Uterus (tissue), 4 donors: ENCODE data around the gene CASKIN1. TPM values are rescaled to one million over a fixed set of nuclear protein-coding genes. Genes with fewer than 3 reads are reported as not detected.
"Not testable (repeated sequence)": the region's sequence is repeated elsewhere in the genome, so short reads cannot be mapped to it uniquely, and the experiment has no call there.

ENCODE experiments used
- DNase-seq, 2 donors: peaks; one replicate each; pipeline ENCODE4 v3.0.0-alpha.2; 2019 to 2020
- H3K27ac ChIP-seq, 2 donors: fragments of 200-600 bp; sonication (generic); 1 replicate in 1 of 2; 2 replicates in 1 of 2; pipeline ENCODE4 v1.5.1; 2016 to 2018
- H3K27me3 ChIP-seq, 2 donors: fragments of 200-600 bp; sonication (generic); one replicate each; pipeline ENCODE4 v1.5.1; 2018 to 2019; ENCODE audit warnings: control low read depth in 1 of 2
- H3K36me3 ChIP-seq, 2 donors: fragments of 200-600 bp; sonication (generic); one replicate each; pipeline ENCODE4 v1.5.1; 2019; ENCODE audit warnings: control low read depth in 1 of 2
- H3K4me1 ChIP-seq, 2 donors: fragments of 200-600 bp; sonication (generic); one replicate each; pipeline ENCODE4 v1.5.1; 2018 to 2019; ENCODE audit warnings: control low read depth in 1 of 2
- H3K4me3 ChIP-seq, 2 donors: fragments of 200-600 bp; sonication (generic); 1 replicate in 1 of 2; 2 replicates in 1 of 2; pipeline ENCODE4 v1.5.1; 2018 to 2019; ENCODE audit warnings: mild to moderate bottlenecking in 1 of 2
- H3K9me3 ChIP-seq, 2 donors: fragments of 200-600 bp; sonication (generic); one replicate each; pipeline ENCODE4 v1.5.1; 2019; ENCODE audit warnings: control low read depth in 1 of 2
- POLR2A ChIP-seq, 2 donors: fragments of 450-650 bp; IDR thresholded peaks; one replicate each; pipeline ENCODE4 v1.6.1; 2016; ENCODE audit warnings: antibody characterized with exemption in 2 of 2, mild to moderate bottlenecking in 1 of 2, moderate library complexity in 1 of 2
- intact Hi-C: fragments of 100-400 bp; cut with DNase I; formaldehyde crosslinking; loops from one replicate; pipeline ENCODE4 v1.15.1; 2023; ENCODE audit warnings: low total_unique reads
- total RNA-seq, 4 donors: library from RNA; depleted of rRNA in 3 of 4; stranded (reverse); fragments of >200 nt in 3 of 4; gene quantifications; one replicate each; pipeline versions ENCODE4 v1.1.0 to v1.2.4, GENCODE V29; 2014 to 2023
- TF ChIP-seq, protein P1 (sequence below), 4 experiments: fragments of 200-600 bp in 2 of 4; fragments of 450-650 bp in 2 of 4; sonication (generic) in 2 of 4; IDR thresholded peaks; one replicate each; pipeline ENCODE4 v1.5.1; 2016 to 2019; ENCODE audit warnings: antibody characterized with exemption in 4 of 4, mild to moderate bottlenecking in 2 of 4, moderate library complexity in 1 of 4
- donor health status: DM: yes; HTN: yes; CAD: no.

Gene CASKIN1
- total RNA-seq, 4 donors from 2014 or later = 0.40 to 2.7 TPM; not detected in 2

DNA sequence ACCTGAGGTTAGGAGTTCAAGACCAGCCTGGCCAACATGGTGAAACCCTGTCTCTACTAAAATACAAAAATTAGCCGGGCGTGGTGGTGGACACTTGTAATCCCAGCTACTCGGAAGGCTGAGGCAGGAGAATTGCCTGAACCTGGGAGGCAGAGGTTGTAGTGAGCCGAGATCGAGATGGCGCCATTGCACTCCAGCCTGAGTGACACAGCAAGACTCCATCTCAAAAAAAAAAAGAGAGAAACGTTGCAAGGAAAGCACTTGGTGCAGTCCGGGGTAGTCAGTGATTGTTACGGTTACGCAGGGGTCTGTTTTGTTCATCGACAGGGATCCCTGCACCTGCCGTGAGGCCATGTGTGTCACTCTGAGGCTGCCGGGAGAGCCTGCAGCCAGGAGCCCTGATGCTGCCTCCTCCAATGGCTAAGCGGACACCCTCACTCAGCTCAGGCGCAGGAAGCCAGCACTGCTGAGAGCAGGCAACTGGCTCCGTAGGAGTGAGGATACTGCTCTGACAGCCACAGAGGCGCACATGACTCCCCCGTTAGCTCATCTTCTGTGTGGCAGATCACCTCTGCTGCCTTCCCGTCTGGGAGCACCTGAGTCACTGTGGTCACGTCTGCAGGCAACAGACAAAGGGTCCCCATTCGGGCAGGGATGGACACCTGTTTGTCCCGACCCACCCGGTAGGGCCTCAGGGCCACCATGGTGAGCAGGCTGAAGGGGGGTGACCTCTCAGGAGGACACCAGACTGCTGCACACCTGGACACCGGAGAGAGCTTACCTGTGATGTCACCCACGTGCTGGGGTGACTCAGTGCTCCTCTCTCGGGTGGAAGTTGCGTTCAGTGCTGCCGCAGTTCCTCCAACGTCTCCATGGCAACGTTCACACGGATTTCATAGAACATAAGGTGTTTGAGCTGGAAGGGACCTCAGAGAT, 53.2 kb downstream of the CASKIN1 start:
- no peak overlapping the region for H3K27ac ChIP-seq
- H3K27me3 ChIP-seq = no peaks in the 10 kb centered on the region
- TF ChIP-seq, protein P1, sequence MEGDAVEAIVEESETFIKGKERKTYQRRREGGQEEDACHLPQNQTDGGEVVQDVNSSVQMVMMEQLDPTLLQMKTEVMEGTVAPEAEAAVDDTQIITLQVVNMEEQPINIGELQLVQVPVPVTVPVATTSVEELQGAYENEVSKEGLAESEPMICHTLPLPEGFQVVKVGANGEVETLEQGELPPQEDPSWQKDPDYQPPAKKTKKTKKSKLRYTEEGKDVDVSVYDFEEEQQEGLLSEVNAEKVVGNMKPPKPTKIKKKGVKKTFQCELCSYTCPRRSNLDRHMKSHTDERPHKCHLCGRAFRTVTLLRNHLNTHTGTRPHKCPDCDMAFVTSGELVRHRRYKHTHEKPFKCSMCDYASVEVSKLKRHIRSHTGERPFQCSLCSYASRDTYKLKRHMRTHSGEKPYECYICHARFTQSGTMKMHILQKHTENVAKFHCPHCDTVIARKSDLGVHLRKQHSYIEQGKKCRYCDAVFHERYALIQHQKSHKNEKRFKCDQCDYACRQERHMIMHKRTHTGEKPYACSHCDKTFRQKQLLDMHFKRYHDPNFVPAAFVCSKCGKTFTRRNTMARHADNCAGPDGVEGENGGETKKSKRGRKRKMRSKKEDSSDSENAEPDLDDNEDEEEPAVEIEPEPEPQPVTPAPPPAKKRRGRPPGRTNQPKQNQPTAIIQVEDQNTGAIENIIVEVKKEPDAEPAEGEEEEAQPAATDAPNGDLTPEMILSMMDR (IDR thresholded peaks at IDR 0.05) = no peak
- H3K4me3 ChIP-seq = no peak overlapping the region
- DNase-seq = no peak
- H3K4me1 ChIP-seq = peaks cover 3 to 5% of the 10 kb centered on the region in 2 donors
- H3K36me3 ChIP-seq = no peaks in the 10 kb centered on the region
- H3K9me3 ChIP-seq = no peaks in the 10 kb centered on the region
- intact Hi-C loops = loop anchor here (5.0 kb wide), 1 partner anchor 121 kb away; no protein-coding TSS in a partner anchor

DNA sequence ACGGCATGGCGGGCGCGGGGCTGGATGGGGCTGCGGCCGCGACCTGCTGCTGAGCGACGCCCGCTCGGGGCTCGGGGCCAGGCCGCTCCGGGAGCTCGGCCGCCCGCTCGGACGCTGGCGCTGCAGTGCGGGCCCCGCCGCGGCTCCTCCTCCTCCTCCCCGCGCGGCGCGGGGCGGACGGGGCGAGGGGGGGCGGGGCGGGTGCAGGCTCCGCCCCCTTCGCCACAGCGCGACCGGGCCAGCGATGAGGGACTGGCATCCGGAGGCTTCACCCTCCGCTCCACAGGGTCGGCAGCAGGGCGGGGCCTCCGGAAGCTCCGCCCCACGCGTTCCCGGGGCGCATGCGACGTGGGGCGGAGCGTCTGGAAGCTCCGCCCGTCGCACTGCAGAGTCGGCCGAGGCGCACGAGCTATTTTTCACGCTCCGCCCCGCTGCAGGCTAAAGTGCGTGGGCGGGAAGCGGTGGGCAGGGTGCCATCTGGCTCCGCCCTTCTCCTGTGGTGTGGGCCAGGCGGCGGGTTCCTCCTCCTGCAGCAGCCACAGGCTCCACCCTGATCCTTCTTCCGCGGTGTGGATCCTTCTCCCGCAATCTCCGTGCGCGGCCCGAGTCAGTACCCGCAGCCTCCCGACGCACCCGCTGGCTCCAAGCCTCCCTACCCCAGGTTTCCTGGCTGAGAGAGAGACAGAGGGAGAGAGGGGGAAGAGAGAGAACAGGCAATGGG, 60.5 kb downstream of the CASKIN1 start, which contains the start of gene PKD1:
Gene PKD1, minus strand, starts transcription at position 129 of the 721 bp plus-strand sequence. CDS start 209 bp downstream, outside the sequence.
- TF ChIP-seq, protein P1 (IDR thresholded peaks at IDR 0.05) = peak in 1 of 4 experiments; percentile 32
- TF ChIP-seq POLR2A (IDR thresholded peaks at IDR 0.05) = peak; percentile 42 to 82
- H3K4me3 ChIP-seq = peak within 1 kb of the TSS; percentile 34 to 84
- peak within 1 kb of the TSS; percentile 82 to 83 for H3K27ac ChIP-seq
- H3K36me3 ChIP-seq, H3K27me3 ChIP-seq, intact Hi-C loops, H3K9me3 ChIP-seq, H3K4me1 ChIP-seq: not testable (repeated sequence)
- DNase-seq = peak; percentile 95 to 100

DNA sequence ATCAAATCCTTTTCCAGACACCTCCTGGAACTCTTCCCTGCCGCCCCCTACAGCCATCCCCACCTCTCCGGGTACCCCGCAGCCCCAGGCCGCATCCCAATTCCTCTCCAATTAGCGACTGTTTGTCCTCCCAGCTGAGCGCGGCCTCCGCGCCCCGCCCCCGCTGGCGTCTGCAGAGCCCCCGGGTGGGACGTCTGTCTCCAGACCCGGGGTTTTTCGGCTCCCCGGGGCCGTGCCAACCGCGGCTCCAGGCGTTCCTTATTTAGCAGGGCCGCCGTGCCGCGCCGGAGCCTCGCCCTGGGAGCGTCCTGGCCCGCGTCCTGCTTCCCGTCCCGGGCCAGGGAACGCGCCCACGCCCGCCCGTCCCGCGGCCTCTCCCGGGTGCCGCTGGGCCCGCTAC, 61.3 kb downstream of the CASKIN1 start:
- H3K36me3 ChIP-seq, H3K4me1 ChIP-seq, H3K9me3 ChIP-seq, intact Hi-C loops, H3K27me3 ChIP-seq: not testable (repeated sequence)
- peak in 1 of 2 donors; percentile 67 for DNase-seq
- H3K27ac ChIP-seq = peak overlapping the region; percentile 80 to 83
- H3K4me3 ChIP-seq = peak overlapping the region; percentile 34 to 84

DNA sequence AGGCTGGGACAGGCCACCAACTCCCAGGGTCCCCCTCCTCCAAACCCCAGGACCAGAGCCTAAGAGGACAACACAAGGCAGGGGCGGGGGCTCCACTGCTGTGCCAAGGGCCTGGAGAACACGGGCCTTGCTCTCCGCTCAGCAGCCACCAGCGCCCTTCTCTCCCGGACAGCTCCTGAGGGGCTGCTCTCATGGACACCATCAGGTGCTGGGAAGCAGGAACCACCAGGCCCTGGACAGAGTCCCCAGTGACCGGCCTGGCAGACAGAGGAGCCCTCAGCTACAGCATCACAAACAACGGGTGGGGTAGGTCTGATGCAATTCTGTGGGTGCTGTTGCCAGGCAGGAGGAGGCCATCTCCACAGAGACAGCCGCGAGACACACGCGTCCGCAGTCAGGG, 62.6 kb downstream of the CASKIN1 start:
- peak overlapping the region; percentile 36 to 71 for H3K27ac ChIP-seq
- peak overlapping the region in 1 of 2 donors; percentile 15 for H3K4me3 ChIP-seq
- H3K27me3 ChIP-seq, DNase-seq, H3K9me3 ChIP-seq, H3K4me1 ChIP-seq, H3K36me3 ChIP-seq, intact Hi-C loops: not testable (repeated sequence)

DNA sequence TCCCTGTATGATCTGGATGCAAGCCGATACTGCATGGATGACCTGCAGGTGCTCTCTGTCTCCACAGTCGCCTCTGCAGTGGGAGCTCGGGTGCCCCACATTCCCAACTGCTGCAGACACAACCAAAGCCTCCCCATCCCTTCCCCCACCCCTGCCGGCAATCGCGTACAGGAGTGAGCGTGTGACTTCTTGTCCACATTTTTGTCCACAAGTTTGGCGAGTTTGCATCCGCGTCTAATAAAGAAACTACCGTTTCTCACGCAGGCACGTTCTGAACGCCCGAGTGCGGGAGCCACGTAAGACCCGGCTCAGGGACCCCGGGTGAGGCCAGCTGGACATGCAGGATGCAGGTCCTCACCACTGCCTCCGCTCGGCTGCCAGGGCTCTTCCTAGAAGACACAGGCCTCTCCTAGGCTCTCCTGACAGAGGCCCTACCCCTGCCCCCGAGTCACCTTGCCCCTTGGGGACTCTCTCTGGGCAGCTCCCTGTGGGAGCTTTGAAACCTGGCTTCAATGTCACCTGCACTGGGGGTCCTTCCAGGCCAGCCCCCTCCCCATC, 66.4 kb downstream of the CASKIN1 start:
- Histone ChIP-seq H3K27ac (peak overlapping the region; percentile 60 to 70), H3K4me1 (peaks cover 0 to 31% of the 10 kb centered on the region in 2 donors), H3K4me3 (peak overlapping the region in 1 of 2 donors; percentile 16)
- H3K27me3 ChIP-seq, H3K36me3 ChIP-seq, DNase-seq, H3K9me3 ChIP-seq, intact Hi-C loops: not testable (repeated sequence)

DNA sequence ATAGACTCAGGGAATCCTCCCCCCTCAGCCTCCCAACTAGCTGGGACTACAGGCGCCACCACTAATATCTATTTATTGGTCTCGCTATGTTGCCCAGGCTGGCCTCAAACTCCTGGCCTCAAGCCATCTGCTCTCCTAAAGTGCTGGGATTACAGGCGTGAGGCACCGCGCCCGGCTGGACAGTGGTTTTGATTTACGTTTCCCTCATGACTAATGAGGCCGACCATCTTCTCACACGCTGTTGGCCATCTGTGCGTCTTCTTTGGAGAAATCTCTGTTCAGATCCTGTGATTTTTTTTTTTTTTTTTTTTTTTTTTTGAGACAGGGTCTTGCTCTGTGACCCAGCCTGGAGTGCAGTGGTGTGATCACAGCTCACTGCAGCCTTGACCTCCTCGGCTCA, 67.2 kb downstream of the CASKIN1 start:
- H3K9me3 ChIP-seq, H3K4me3 ChIP-seq, H3K36me3 ChIP-seq, intact Hi-C loops, H3K27me3 ChIP-seq: not testable (repeated sequence)
- Histone ChIP-seq H3K27ac (peak overlapping the region; percentile 60 to 80), H3K4me1 (peaks cover 0 to 33% of the 10 kb centered on the region in 2 donors)
- DNase-seq = peak; percentile 73 to 78

DNA sequence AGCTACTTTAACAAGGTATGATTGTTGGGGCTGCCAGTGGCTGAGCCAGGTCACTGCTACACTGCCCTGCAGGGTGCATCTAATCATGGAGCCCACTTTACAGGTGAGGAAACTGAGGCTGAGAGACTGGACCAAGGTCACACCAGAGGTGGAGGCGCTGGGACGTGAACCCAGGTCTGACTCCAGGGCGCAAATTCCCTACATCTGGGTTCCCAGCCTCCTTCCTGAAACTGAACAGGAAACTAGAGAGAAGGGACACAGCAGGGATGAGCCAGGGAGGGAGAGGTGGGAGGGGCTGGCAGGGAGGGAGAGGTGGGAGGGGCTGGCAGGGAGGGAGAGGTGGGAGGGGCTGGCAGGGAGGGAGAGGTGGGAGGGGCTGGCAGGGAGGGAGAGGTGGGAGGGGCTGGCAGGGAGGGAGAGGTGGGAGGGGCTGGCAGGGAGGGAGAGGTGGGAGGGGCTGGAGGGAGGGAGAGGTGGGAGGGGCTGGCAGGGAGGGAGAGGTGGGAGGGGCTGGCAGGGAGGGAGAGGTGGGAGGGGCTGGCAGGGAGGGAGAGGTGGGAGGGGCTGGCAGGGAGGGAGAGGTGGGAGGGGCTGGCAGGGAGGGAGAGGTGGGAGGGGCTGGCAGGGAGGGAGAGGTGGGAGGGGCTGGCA, 68.7 kb downstream of the CASKIN1 start:
- H3K27me3 ChIP-seq, intact Hi-C loops, H3K36me3 ChIP-seq, H3K9me3 ChIP-seq: not testable (repeated sequence)
- peak; percentile 68 to 73 for DNase-seq
- peak overlapping the region in 1 of 2 donors; percentile 1 for H3K4me3 ChIP-seq
- peak overlapping the region; percentile 98 for H3K27ac ChIP-seq
- peaks cover 0 to 44% of the 10 kb centered on the region in 2 donors for H3K4me1 ChIP-seq
